Activated gamma-delta T cell (primary cell): ENCODE data around the gene ECHS1.
A peak's percentile ranks its signal among the peaks of the same experiment; 100 is the strongest.
"Not testable (repeated sequence)": the region's sequence is repeated elsewhere in the genome, so short reads cannot be mapped to it uniquely, and the experiment has no call there.

ENCODE experiments used
- DNase-seq: peaks from one replicate; lab custom pipeline; 2025; lab: John Stamatoyannopoulos, UW

Gene ECHS1

GRCh38 chr10:133324857-133325260, 48.3 kb downstream of the ECHS1 start:
- DNase-seq: no peak

GRCh38 chr10:133324198-133324792, 48.9 kb downstream of the ECHS1 start:
- no peak for DNase-seq

GRCh38 chr10:133322064-133322709, 51.0 kb downstream of the ECHS1 start:
- DNase-seq: not testable (repeated sequence)

GRCh38 chr10:133320852-133321422, 52.2 kb downstream of the ECHS1 start:
- DNase-seq: not testable (repeated sequence)

- DNase-seq: peak; percentile 49
These were observed 54.5 kb downstream of the ECHS1 start for GRCh38 chr10:133318494-133319127.

GRCh38 chr10:133316732-133317131, 56.4 kb downstream of the ECHS1 start:
- no peak for DNase-seq

GRCh38 chr10:133316266-133316665, 56.9 kb downstream of the ECHS1 start:
- no peak for DNase-seq

- no peak for DNase-seq
These were observed 57.3 kb downstream of the ECHS1 start for GRCh38 chr10:133315847-133316246.

GRCh38 chr10:133314911-133315310, 58.2 kb downstream of the ECHS1 start:
- no peak for DNase-seq

GRCh38 chr10:133313192-133313591, 60.0 kb downstream of the ECHS1 start:
- DNase-seq: no peak

GRCh38 chr10:133312769-133313145, 60.4 kb downstream of the ECHS1 start:
- DNase-seq: no peak
